Ovary (tissue), 3 donors: ENCODE measurements around the gene MCF2L.

Experiments
- POLR2A ChIP-seq: fragments of 450-650 bp; IDR thresholded peaks from one replicate; pipeline ENCODE4 v1.6.1; 2017; ENCODE audit warnings: antibody characterized with exemption, mild to moderate bottlenecking, moderate library complexity
- TF ChIP-seq, protein P1 (sequence below), 3 donors: fragments of 450-650 bp in 2 of 3; fragments of 200-600 bp in 1 of 3; IDR thresholded peaks; one replicate each; pipeline versions ENCODE4 v1.5.1 to v1.8.0; 2016 to 2022; ENCODE audit warnings: antibody characterized with exemption in 3 of 3, mild to moderate bottlenecking in 1 of 3
- donor health status: DM: no; HTN: no; CAD: no.

DNA sequence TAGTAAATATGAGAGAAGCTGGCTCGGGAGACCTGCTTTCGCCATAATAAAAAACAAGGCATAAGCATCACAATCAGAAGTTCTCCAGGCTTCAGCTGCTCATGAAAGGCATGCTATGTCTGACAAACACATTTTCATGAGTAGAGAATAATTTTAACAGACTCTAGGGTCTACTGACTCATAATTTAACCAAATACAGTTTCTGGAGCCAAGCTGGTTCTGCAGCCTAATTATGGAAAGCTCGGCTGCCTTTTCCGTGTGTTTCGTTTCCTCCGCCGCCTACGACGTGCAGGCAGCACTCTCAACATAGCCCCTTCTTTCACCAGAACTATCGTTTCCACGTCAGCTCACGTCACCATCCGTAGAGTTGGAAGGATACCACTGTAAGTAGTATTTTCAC, 5.7 kb downstream of the MCF2L start:
- TF ChIP-seq, protein P1, sequence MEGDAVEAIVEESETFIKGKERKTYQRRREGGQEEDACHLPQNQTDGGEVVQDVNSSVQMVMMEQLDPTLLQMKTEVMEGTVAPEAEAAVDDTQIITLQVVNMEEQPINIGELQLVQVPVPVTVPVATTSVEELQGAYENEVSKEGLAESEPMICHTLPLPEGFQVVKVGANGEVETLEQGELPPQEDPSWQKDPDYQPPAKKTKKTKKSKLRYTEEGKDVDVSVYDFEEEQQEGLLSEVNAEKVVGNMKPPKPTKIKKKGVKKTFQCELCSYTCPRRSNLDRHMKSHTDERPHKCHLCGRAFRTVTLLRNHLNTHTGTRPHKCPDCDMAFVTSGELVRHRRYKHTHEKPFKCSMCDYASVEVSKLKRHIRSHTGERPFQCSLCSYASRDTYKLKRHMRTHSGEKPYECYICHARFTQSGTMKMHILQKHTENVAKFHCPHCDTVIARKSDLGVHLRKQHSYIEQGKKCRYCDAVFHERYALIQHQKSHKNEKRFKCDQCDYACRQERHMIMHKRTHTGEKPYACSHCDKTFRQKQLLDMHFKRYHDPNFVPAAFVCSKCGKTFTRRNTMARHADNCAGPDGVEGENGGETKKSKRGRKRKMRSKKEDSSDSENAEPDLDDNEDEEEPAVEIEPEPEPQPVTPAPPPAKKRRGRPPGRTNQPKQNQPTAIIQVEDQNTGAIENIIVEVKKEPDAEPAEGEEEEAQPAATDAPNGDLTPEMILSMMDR (IDR thresholded peaks at IDR 0.05), result no peak
- TF ChIP-seq POLR2A, result no peak
